GOT3 (cell line): ENCODE data around the gene PANX1.

Source experiments
- DNase-seq: peaks from one replicate; lab custom pipeline; 2025; ENCODE audit warnings: mixed read lengths; lab: John Stamatoyannopoulos, UW

The PANX1 gene

GRCh38 chr11:94129512-94130297 lies 1.1 kb downstream of the PANX1 start:
- no peak for DNase-seq

- DNase-seq = no peak
These were observed 1.8 kb downstream of the PANX1 start for GRCh38 chr11:94130298-94131046.

GRCh38 chr11:94131047-94131717 lies 2.5 kb downstream of the PANX1 start:
- DNase-seq = no peak

GRCh38 chr11:94131718-94132115 lies 3.1 kb downstream of the PANX1 start:
- no peak for DNase-seq

- DNase-seq = no peak
These were observed 3.5 kb downstream of the PANX1 start for GRCh38 chr11:94132152-94132558.

GRCh38 chr11:94132823-94133408 lies 4.3 kb downstream of the PANX1 start:
- DNase-seq = no peak

GRCh38 chr11:94133752-94134151 lies 5.1 kb downstream of the PANX1 start:
- no peak for DNase-seq

- DNase-seq = no peak
These were observed 6.2 kb downstream of the PANX1 start for GRCh38 chr11:94134651-94135512.

GRCh38 chr11:94139416-94139815 lies 10.8 kb downstream of the PANX1 start:
- DNase-seq = no peak

GRCh38 chr11:94140154-94140655 lies 11.6 kb downstream of the PANX1 start:
- DNase-seq = no peak

- DNase-seq = no peak
These were observed 13.1 kb downstream of the PANX1 start for GRCh38 chr11:94141511-94142307.

- DNase-seq = no peak
These were observed 14.0 kb downstream of the PANX1 start for GRCh38 chr11:94142308-94143281.

GRCh38 chr11:94144216-94144615 lies 15.6 kb downstream of the PANX1 start:
- no peak for DNase-seq

- DNase-seq = no peak
These were observed 16.0 kb downstream of the PANX1 start for GRCh38 chr11:94144664-94145063.

- DNase-seq = no peak
These were observed 16.8 kb downstream of the PANX1 start for GRCh38 chr11:94145431-94145830.

GRCh38 chr11:94145916-94146315 lies 17.3 kb downstream of the PANX1 start:
- no peak for DNase-seq

GRCh38 chr11:94147433-94147845 lies 18.8 kb downstream of the PANX1 start:
- DNase-seq = no peak

- DNase-seq = no peak
These were observed 19.5 kb downstream of the PANX1 start for GRCh38 chr11:94148189-94148588.

GRCh38 chr11:94149431-94150017 lies 20.9 kb downstream of the PANX1 start:
- DNase-seq = no peak
